CD8-positive, alpha-beta memory T cell (primary cell): ENCODE measurements around the gene CHSY3. TPM values are rescaled to one million over a fixed set of nuclear protein-coding genes. Genes with fewer than 3 reads are reported as not detected.

Experiments
- CTCF ChIA-PET: fragments of 350-600 bp; sonication (Branson Sonifier 250); formaldehyde crosslinking; loops from one replicate; lab custom pipeline; 2021; ENCODE audit warnings: antibody characterized with exemption; lab: Charles Lee
- POLR2A ChIA-PET: fragments of 350-600 bp; sonication (Branson Sonifier 250); formaldehyde crosslinking; loops from one replicate; lab custom pipeline; 2021; ENCODE audit warnings: antibody characterized with exemption; lab: Charles Lee
- DNase-seq, 5 donors: peaks; one replicate each; pipeline versions ENCODE4 v3.0.0 to v3.0.0-alpha.2; 2020 to 2022; ENCODE audit warnings: mixed read lengths in 1 of 5
- H3K27ac ChIP-seq: one replicate; pipeline ENCODE4 v1.7.0; 2013; ENCODE audit warnings: low read depth, mild to moderate bottlenecking, low read length, moderate library complexity
- H3K27me3 ChIP-seq: 2 replicates; pipeline ENCODE4 v1.7.0; 2013; ENCODE audit warnings: low read length, mild to moderate bottlenecking; ENCODE audit not compliant: insufficient read depth, poor library complexity, severe bottlenecking
- H3K36me3 ChIP-seq: 2 replicates; pipeline ENCODE4 v1.7.0; 2013; ENCODE audit warnings: mild to moderate bottlenecking, low read length, moderate library complexity; ENCODE audit not compliant: insufficient read depth
- H3K4me1 ChIP-seq: 2 replicates; pipeline ENCODE4 v1.7.0; 2013; ENCODE audit warnings: mild to moderate bottlenecking, low read length, moderate library complexity; ENCODE audit not compliant: insufficient read depth
- H3K4me3 ChIP-seq: 2 replicates; pipeline ENCODE4 v1.7.0; 2013; ENCODE audit warnings: mild to moderate bottlenecking, low read length
- H3K9me3 ChIP-seq: 2 replicates; pipeline ENCODE4 v1.7.0; 2013; ENCODE audit warnings: mild to moderate bottlenecking, low read length
- H3K27ac Mint-ChIP-seq, 8 donors: one replicate each; pipeline ENCODE4 v1.8.0; 2020 to 2021; ENCODE audit warnings: mixed read lengths in 8 of 8, mild to moderate bottlenecking in 6 of 8, inconsistent platforms in 3 of 8, moderate library complexity in 3 of 8
- H3K27me3 Mint-ChIP-seq, 2 donors: one replicate each; pipeline ENCODE4 v1.8.0; 2020 to 2021; ENCODE audit warnings: mixed read lengths in 2 of 2, mild to moderate bottlenecking in 1 of 2, moderate library complexity in 1 of 2
- H3K36me3 Mint-ChIP-seq, 3 donors: one replicate each; pipeline ENCODE4 v1.8.0; 2020 to 2021; ENCODE audit warnings: mixed read lengths in 3 of 3, inconsistent platforms in 1 of 3, mild to moderate bottlenecking in 1 of 3
- H3K4me1 Mint-ChIP-seq, 3 donors: one replicate each; pipeline ENCODE4 v1.8.0; 2020 to 2021; ENCODE audit warnings: mixed read lengths in 3 of 3, inconsistent platforms in 1 of 3, mild to moderate bottlenecking in 1 of 3
- H3K4me3 Mint-ChIP-seq, 7 donors: one replicate each; pipeline ENCODE4 v1.8.0; 2020 to 2021; ENCODE audit warnings: mixed read lengths in 7 of 7, mild to moderate bottlenecking in 6 of 7, moderate library complexity in 4 of 7, inconsistent platforms in 2 of 7
- H3K9me3 Mint-ChIP-seq, 5 donors: one replicate each; pipeline ENCODE4 v1.8.0; 2020 to 2022; ENCODE audit warnings: mixed read lengths in 5 of 5, mild to moderate bottlenecking in 3 of 5, moderate library complexity in 2 of 5, inconsistent platforms in 1 of 5
- polyA plus RNA-seq: library from polyadenylated mRNA; unstranded; fragments of 300-500 nt; fragmentation: Illumina TruSeq; gene quantifications from one replicate; pipeline ENCODE4 v1.2.3, GENCODE V29; 2021
- total RNA-seq, 2 experiments: library from RNA; stranded (reverse); gene quantifications; one replicate each; pipeline ENCODE4 v1.2.3, GENCODE V29; 2021

Gene CHSY3
- total and polyA plus RNA-seq, 3 experiments from 2014 or later = not detected

- Histone ChIP-seq H3K36me3 (no peaks in the 10 kb centered on the region), H3K27me3 (no peaks in the 10 kb centered on the region), H3K4me3 (no peak overlapping the region), H3K4me1 (no peaks in the 10 kb centered on the region), H3K27ac (no peak overlapping the region), H3K9me3 (no peaks in the 10 kb centered on the region)
- Mint-ChIP-seq H3K9me3 (no peaks in the 10 kb centered on the region), H3K27ac (no peak overlapping the region), H3K4me3 (no peak overlapping the region), H3K27me3 (no peaks in the 10 kb centered on the region), H3K4me1 (no peaks in the 10 kb centered on the region), H3K36me3 (no peaks in the 10 kb centered on the region)
- CTCF ChIA-PET = no interaction called here
- no peak for DNase-seq
- POLR2A ChIA-PET = no interaction called here
Measured at GRCh38 chr5:130077007-130077406, 172.7 kb downstream of the CHSY3 start.

- Mint-ChIP-seq H3K4me3 (no peak overlapping the region), H3K4me1 (no peaks in the 10 kb centered on the region), H3K27ac (no peak overlapping the region), H3K9me3 (no peaks in the 10 kb centered on the region), H3K27me3 (no peaks in the 10 kb centered on the region), H3K36me3 (no peaks in the 10 kb centered on the region)
- Histone ChIP-seq H3K4me3 (no peak overlapping the region), H3K36me3 (no peaks in the 10 kb centered on the region), H3K9me3 (no peaks in the 10 kb centered on the region), H3K27me3 (no peaks in the 10 kb centered on the region), H3K4me1 (no peaks in the 10 kb centered on the region), H3K27ac (no peak overlapping the region)
- DNase-seq = no peak
- ChIA-PET POLR2A (no interaction called here), CTCF (no interaction called here)
Measured at GRCh38 chr5:130078661-130079060, 174.4 kb downstream of the CHSY3 start.

- Mint-ChIP-seq H3K4me1 (no peaks in the 10 kb centered on the region), H3K27ac (no peak overlapping the region), H3K36me3 (no peaks in the 10 kb centered on the region), H3K4me3 (no peak overlapping the region), H3K27me3 (no peaks in the 10 kb centered on the region), H3K9me3 (peaks cover 0 to 11% (median 2%) of the 10 kb centered on the region in 5 donors)
- H3K36me3 ChIP-seq = no peaks in the 10 kb centered on the region
- no peak for DNase-seq
- no peaks in the 10 kb centered on the region for H3K27me3 ChIP-seq
- H3K4me1 ChIP-seq = no peaks in the 10 kb centered on the region
- H3K9me3 ChIP-seq = no peaks in the 10 kb centered on the region
- H3K4me3 ChIP-seq = no peak overlapping the region
- no peak overlapping the region for H3K27ac ChIP-seq
- ChIA-PET CTCF (no interaction called here), POLR2A (interaction anchor here (0.7 kb wide), 1 partner anchor 38 kb away, joined by 3 read pairs; no protein-coding TSS in a partner anchor)
Measured at GRCh38 chr5:130090569-130091270, 186.5 kb downstream of the CHSY3 start.

GRCh38 chr5:130092991-130093390 is 188.7 kb downstream of the CHSY3 start:
- peaks cover 0 to 11% (median 2%) of the 10 kb centered on the region in 5 donors for H3K9me3 Mint-ChIP-seq

GRCh38 chr5:130096483-130096882 is 192.2 kb downstream of the CHSY3 start:
- no peak overlapping the region for H3K4me3 ChIP-seq
- Mint-ChIP-seq H3K9me3 (peaks cover 0 to 7% (median 2%) of the 10 kb centered on the region in 5 donors), H3K4me3 (no peak overlapping the region), H3K4me1 (no peaks in the 10 kb centered on the region), H3K27ac (no peak overlapping the region), H3K36me3 (no peaks in the 10 kb centered on the region), H3K27me3 (peaks cover 0 to 4% of the 10 kb centered on the region in 2 donors)
- H3K27me3 ChIP-seq = no peaks in the 10 kb centered on the region
- no peaks in the 10 kb centered on the region for H3K4me1 ChIP-seq
- DNase-seq = no peak
- ChIA-PET POLR2A (no interaction called here), CTCF (no interaction called here)
- no peaks in the 10 kb centered on the region for H3K36me3 ChIP-seq
- no peak overlapping the region for H3K27ac ChIP-seq
- no peaks in the 10 kb centered on the region for H3K9me3 ChIP-seq

More at GRCh38 chr5:130092991-130093390, 188.7 kb downstream of the CHSY3 start:
- no peaks in the 10 kb centered on the region for H3K27me3 Mint-ChIP-seq
- no peaks in the 10 kb centered on the region for H3K36me3 Mint-ChIP-seq
- ChIA-PET CTCF (no interaction called here), POLR2A (no interaction called here)
- H3K4me3 Mint-ChIP-seq = no peak overlapping the region
- Histone ChIP-seq H3K9me3 (no peaks in the 10 kb centered on the region), H3K4me1 (no peaks in the 10 kb centered on the region), H3K4me3 (no peak overlapping the region), H3K27me3 (no peaks in the 10 kb centered on the region), H3K36me3 (no peaks in the 10 kb centered on the region), H3K27ac (no peak overlapping the region)
- DNase-seq = no peak
- H3K27ac Mint-ChIP-seq = no peak overlapping the region
- no peaks in the 10 kb centered on the region for H3K4me1 Mint-ChIP-seq

- H3K36me3 ChIP-seq = no peaks in the 10 kb centered on the region
- Mint-ChIP-seq H3K27ac (no peak overlapping the region), H3K27me3 (peaks cover 0 to 4% of the 10 kb centered on the region in 2 donors), H3K36me3 (no peaks in the 10 kb centered on the region), H3K4me3 (no peak overlapping the region), H3K9me3 (no peaks in the 10 kb centered on the region), H3K4me1 (no peaks in the 10 kb centered on the region)
- no peaks in the 10 kb centered on the region for H3K27me3 ChIP-seq
- no peak for DNase-seq
- H3K27ac ChIP-seq = no peak overlapping the region
- H3K4me1 ChIP-seq = no peaks in the 10 kb centered on the region
- no peak overlapping the region for H3K4me3 ChIP-seq
- ChIA-PET POLR2A (no interaction called here), CTCF (no interaction called here)
- H3K9me3 ChIP-seq = no peaks in the 10 kb centered on the region
Measured at GRCh38 chr5:130099008-130099407, 194.7 kb downstream of the CHSY3 start.

DNA sequence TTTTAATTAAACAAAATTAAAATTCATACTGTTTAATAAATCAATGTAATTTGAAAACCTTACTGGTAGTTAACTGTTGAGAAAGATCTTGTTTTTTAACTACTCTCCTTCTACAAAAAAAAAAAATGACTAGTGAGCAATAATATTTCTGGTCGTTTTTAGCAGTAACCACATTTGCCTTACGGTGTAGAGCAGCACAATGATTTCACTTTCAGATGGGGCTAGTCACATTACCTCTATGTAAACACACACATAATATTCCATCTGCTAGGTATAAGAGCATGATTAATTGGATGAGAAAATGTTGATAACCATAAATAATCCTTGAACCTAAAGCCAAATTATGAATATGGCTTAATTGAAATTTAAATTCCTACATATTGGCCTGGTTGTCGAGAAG is 198.1 kb downstream of the CHSY3 start:
- no peaks in the 10 kb centered on the region for H3K27me3 ChIP-seq
- Mint-ChIP-seq H3K4me3 (no peak overlapping the region), H3K4me1 (no peaks in the 10 kb centered on the region), H3K27ac (no peak overlapping the region), H3K27me3 (peaks cover 0 to 4% of the 10 kb centered on the region in 2 donors), H3K9me3 (no peaks in the 10 kb centered on the region), H3K36me3 (no peaks in the 10 kb centered on the region)
- no peak overlapping the region for H3K4me3 ChIP-seq
- DNase-seq = no peak
- H3K9me3 ChIP-seq = no peaks in the 10 kb centered on the region
- H3K4me1 ChIP-seq = no peaks in the 10 kb centered on the region
- H3K27ac ChIP-seq = no peak overlapping the region
- H3K36me3 ChIP-seq = no peaks in the 10 kb centered on the region
- ChIA-PET POLR2A (no interaction called here), CTCF (no interaction called here)

- Mint-ChIP-seq H3K36me3 (no peaks in the 10 kb centered on the region), H3K27me3 (peaks cover 0 to 4% of the 10 kb centered on the region in 2 donors), H3K9me3 (no peaks in the 10 kb centered on the region), H3K4me3 (no peak overlapping the region), H3K27ac (no peak overlapping the region), H3K4me1 (no peaks in the 10 kb centered on the region)
- Histone ChIP-seq H3K4me1 (no peaks in the 10 kb centered on the region), H3K27ac (no peak overlapping the region), H3K4me3 (no peak overlapping the region), H3K9me3 (no peaks in the 10 kb centered on the region), H3K36me3 (no peaks in the 10 kb centered on the region), H3K27me3 (no peaks in the 10 kb centered on the region)
- ChIA-PET CTCF (no interaction called here), POLR2A (no interaction called here)
- no peak for DNase-seq
Measured at GRCh38 chr5:130102960-130103359, 198.7 kb downstream of the CHSY3 start.
